GM12892 (cell line): ENCODE results near the gene DRICH1.
"Not testable (repeated sequence)": the region's sequence is repeated elsewhere in the genome, so short reads cannot be mapped to it uniquely, and the experiment has no call there.

Experiments
- DNase-seq: peaks from one replicate; pipeline ENCODE4 v3.0.0; 2011; ENCODE audit not compliant: insufficient read length
- FAIRE-seq: peaks from 2 replicates; lab custom pipeline; 2011; peaks lifted over from hg19 to GRCh38; lab: Jason Lieb, UNC
- POLR2A ChIP-seq: IDR thresholded peaks from 2 replicates; pipeline ENCODE4 v1.6.1; 2011; ENCODE audit warnings: low read depth, low read length, control low read depth
- POLR2AphosphoS5 ChIP-seq: IDR thresholded peaks from 2 replicates; pipeline ENCODE4 v1.6.1; 2011; ENCODE audit warnings: low read depth, low read length, control low read depth
- TAF1 ChIP-seq: IDR thresholded peaks from 2 replicates; pipeline ENCODE4 v1.6.1; 2011; ENCODE audit warnings: low read depth, mild to moderate bottlenecking, control low read depth, low read length, borderline replicate concordance

The DRICH1 gene

GRCh38 chr22:23578306-23578705 is 53.8 kb downstream of the DRICH1 start:
- no peak for FAIRE-seq

GRCh38 chr22:23576681-23577080 is 55.4 kb downstream of the DRICH1 start:
- no peak for FAIRE-seq
- TF ChIP-seq TAF1 (no peak), POLR2A (no peak), POLR2AphosphoS5 (no peak)
- no peak for DNase-seq

More at GRCh38 chr22:23578306-23578705, 53.8 kb downstream of the DRICH1 start:
- no peak for DNase-seq
- TF ChIP-seq POLR2AphosphoS5 (no peak), TAF1 (no peak), POLR2A (no peak)

GRCh38 chr22:23575601-23576000 is 56.5 kb downstream of the DRICH1 start:
- FAIRE-seq (no peak), DNase-seq (no peak)
- TF ChIP-seq TAF1 (no peak), POLR2A (no peak), POLR2AphosphoS5 (no peak)

- TF ChIP-seq POLR2A (no peak), TAF1 (no peak), POLR2AphosphoS5 (no peak)
- FAIRE-seq (no peak), DNase-seq (no peak)
Observed at GRCh38 chr22:23574877-23575276, 57.2 kb downstream of the DRICH1 start.

- TF ChIP-seq TAF1 (no peak), POLR2AphosphoS5 (no peak), POLR2A (no peak)
- FAIRE-seq: no peak
- DNase-seq: no peak
Observed at GRCh38 chr22:23574371-23574811, 57.7 kb downstream of the DRICH1 start.

- DNase-seq, FAIRE-seq: not testable (repeated sequence)
Observed at GRCh38 chr22:23573701-23574235, 58.4 kb downstream of the DRICH1 start.

GRCh38 chr22:23573106-23573505 is 59.0 kb downstream of the DRICH1 start:
- DNase-seq, FAIRE-seq: not testable (repeated sequence)

- TF ChIP-seq POLR2A (no peak), POLR2AphosphoS5 (no peak), TAF1 (no peak)
- no peak for FAIRE-seq
- no peak for DNase-seq
Observed at GRCh38 chr22:23571486-23571885, 60.6 kb downstream of the DRICH1 start.

- TF ChIP-seq TAF1: no peak
- no peak for TF ChIP-seq POLR2A
- TF ChIP-seq POLR2AphosphoS5: no peak
- DNase-seq (no peak), FAIRE-seq (no peak)
Observed at GRCh38 chr22:23570681-23571080, 61.4 kb downstream of the DRICH1 start.

- no peak for DNase-seq
- FAIRE-seq: no peak
- no peak for TF ChIP-seq TAF1
- TF ChIP-seq POLR2AphosphoS5: no peak
- TF ChIP-seq POLR2A: no peak
Observed at GRCh38 chr22:23569716-23570115, 62.4 kb downstream of the DRICH1 start.

- FAIRE-seq (no peak), DNase-seq (no peak)
- TF ChIP-seq TAF1: no peak
- TF ChIP-seq POLR2AphosphoS5: no peak
- TF ChIP-seq POLR2A: no peak
Observed at GRCh38 chr22:23569291-23569690, 62.8 kb downstream of the DRICH1 start.

- DNase-seq: no peak
- no peak for TF ChIP-seq POLR2A
- no peak for TF ChIP-seq POLR2AphosphoS5
- TF ChIP-seq TAF1: no peak
- no peak for FAIRE-seq
Observed at GRCh38 chr22:23566705-23567475, 65.2 kb downstream of the DRICH1 start.
